ENCODE results near the gene CPE. TPM values are rescaled to one million over a fixed set of nuclear protein-coding genes. Genes with fewer than 3 reads are reported as not detected.

The CPE gene
- total and polyA plus RNA-seq, 4 donors, result 3.0 to 5.6 (median 4.5) TPM

DNA sequence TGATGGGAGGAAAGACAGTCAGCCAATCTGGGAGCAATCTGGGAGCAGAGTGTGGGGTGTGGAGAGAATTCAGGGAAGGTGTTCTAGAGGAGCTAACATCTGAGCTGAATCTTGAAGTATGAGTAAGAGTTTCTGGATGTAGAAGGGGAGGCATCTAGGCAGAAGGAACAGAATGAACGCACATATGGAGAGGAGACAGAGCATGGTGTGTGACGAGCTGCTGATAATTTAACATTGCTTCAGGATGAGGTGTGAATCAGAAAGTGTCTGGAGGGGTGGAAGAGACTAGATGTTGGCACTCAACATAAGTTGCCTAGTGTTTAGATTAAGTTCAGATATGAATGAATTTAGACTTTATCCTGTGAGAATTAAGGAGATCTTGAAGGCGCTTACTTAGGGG, 58.9 kb downstream of the CPE start:
- no peaks in the 10 kb centered on the region for H3K36me3 ChIP-seq (ENCODE audit: control insufficient read depth in 4 of 4, insufficient read depth in 3 of 4, low read depth in 1 of 4, low read length in 3 of 4)
- no peak overlapping the region for H3K27ac ChIP-seq (ENCODE audit: low read depth in 1 of 2, low read length in 2 of 2)
- WGBS, result 92% methylated on average over 3 of the region's 3 CpGs
- no peak for DNase-seq (ENCODE audit: low spot score)
- H3K9me3 ChIP-seq (ENCODE audit: control insufficient read depth in 4 of 4, low read length in 3 of 4), result no peaks in the 10 kb centered on the region
- no peak overlapping the region for H3K9ac ChIP-seq (ENCODE audit: low read depth in 1 of 2, low read length in 2 of 2)
- no peak for TF ChIP-seq FOXA1 (IDR thresholded peaks at IDR 0.05)
- TF ChIP-seq JUND (IDR thresholded peaks at IDR 0.05), result no peak
- TF ChIP-seq GABPA (IDR thresholded peaks at IDR 0.05 in 1 of 2, conservative IDR thresholded peaks at IDR 0.05 in 1 of 2), result no peak
- TF ChIP-seq SP1 (IDR thresholded peaks at IDR 0.05), result no peak
- TF ChIP-seq RXRA (IDR thresholded peaks at IDR 0.05), result no peak
- TF ChIP-seq EGR1 (IDR thresholded peaks at IDR 0.05; ENCODE audit: low read depth in 2 of 2), result no peak
- no peak for TF ChIP-seq HNF4A (conservative IDR thresholded peaks at IDR 0.05)
- TF ChIP-seq RAD21 (IDR thresholded peaks at IDR 0.05), result no peak
- TF ChIP-seq, protein P1, sequence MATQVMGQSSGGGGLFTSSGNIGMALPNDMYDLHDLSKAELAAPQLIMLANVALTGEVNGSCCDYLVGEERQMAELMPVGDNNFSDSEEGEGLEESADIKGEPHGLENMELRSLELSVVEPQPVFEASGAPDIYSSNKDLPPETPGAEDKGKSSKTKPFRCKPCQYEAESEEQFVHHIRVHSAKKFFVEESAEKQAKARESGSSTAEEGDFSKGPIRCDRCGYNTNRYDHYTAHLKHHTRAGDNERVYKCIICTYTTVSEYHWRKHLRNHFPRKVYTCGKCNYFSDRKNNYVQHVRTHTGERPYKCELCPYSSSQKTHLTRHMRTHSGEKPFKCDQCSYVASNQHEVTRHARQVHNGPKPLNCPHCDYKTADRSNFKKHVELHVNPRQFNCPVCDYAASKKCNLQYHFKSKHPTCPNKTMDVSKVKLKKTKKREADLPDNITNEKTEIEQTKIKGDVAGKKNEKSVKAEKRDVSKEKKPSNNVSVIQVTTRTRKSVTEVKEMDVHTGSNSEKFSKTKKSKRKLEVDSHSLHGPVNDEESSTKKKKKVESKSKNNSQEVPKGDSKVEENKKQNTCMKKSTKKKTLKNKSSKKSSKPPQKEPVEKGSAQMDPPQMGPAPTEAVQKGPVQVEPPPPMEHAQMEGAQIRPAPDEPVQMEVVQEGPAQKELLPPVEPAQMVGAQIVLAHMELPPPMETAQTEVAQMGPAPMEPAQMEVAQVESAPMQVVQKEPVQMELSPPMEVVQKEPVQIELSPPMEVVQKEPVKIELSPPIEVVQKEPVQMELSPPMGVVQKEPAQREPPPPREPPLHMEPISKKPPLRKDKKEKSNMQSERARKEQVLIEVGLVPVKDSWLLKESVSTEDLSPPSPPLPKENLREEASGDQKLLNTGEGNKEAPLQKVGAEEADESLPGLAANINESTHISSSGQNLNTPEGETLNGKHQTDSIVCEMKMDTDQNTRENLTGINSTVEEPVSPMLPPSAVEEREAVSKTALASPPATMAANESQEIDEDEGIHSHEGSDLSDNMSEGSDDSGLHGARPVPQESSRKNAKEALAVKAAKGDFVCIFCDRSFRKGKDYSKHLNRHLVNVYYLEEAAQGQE (IDR thresholded peaks at IDR 0.05), result no peak
- TF ChIP-seq HNF4G (IDR thresholded peaks at IDR 0.05), result no peak
- TF ChIP-seq, protein P2, sequence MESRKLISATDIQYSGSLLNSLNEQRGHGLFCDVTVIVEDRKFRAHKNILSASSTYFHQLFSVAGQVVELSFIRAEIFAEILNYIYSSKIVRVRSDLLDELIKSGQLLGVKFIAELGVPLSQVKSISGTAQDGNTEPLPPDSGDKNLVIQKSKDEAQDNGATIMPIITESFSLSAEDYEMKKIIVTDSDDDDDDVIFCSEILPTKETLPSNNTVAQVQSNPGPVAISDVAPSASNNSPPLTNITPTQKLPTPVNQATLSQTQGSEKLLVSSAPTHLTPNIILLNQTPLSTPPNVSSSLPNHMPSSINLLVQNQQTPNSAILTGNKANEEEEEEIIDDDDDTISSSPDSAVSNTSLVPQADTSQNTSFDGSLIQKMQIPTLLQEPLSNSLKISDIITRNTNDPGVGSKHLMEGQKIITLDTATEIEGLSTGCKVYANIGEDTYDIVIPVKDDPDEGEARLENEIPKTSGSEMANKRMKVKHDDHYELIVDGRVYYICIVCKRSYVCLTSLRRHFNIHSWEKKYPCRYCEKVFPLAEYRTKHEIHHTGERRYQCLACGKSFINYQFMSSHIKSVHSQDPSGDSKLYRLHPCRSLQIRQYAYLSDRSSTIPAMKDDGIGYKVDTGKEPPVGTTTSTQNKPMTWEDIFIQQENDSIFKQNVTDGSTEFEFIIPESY (IDR thresholded peaks at IDR 0.05), result no peak
- H3K27me3 ChIP-seq (ENCODE audit: control insufficient read depth in 4 of 4, insufficient read depth in 4 of 4, low read length in 3 of 4), result peaks cover 0 to 4% (median 0%) of the 10 kb centered on the region in 4 donors
- H3K4me3 ChIP-seq (ENCODE audit: low read depth in 1 of 3, low read length in 3 of 3), result no peak overlapping the region
- no peaks in the 10 kb centered on the region for H3K4me1 ChIP-seq (ENCODE audit: control insufficient read depth in 4 of 4, insufficient read depth in 4 of 4, low read length in 3 of 4)

DNA sequence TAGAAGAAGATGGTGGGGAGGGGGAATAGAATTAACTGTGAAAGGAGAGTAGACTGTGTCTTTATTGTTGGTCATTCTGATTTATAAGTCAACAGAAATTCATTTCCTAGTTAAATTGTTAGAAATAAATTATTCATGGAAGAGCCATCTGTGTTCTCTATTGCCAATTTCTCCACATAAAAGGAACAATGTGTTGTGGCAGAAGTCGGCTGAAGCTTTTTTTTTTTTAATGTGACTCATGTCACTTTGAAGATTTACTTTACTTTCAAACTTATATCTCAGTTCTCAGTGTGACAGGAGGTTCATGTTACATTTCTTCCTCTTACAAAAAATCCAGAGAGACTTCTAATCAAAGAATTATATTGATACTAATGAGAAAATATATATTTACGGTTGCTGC, 60.5 kb downstream of the CPE start:
- no peak overlapping the region for H3K9ac ChIP-seq (ENCODE audit: low read depth in 1 of 2, low read length in 2 of 2)
- 66% methylated on average over 2 of the region's 2 CpGs for WGBS
- H3K9me3 ChIP-seq (ENCODE audit: control insufficient read depth in 4 of 4, low read length in 3 of 4), result no peaks in the 10 kb centered on the region
- TF ChIP-seq FOXA2 (IDR thresholded peaks at IDR 0.05) (no peak), YY1 (IDR thresholded peaks at IDR 0.05) (no peak), RAD21 (IDR thresholded peaks at IDR 0.05) (no peak), JUND (IDR thresholded peaks at IDR 0.05) (no peak), HNF4A (conservative IDR thresholded peaks at IDR 0.05) (no peak), FOXA1 (IDR thresholded peaks at IDR 0.05) (no peak), SP1 (IDR thresholded peaks at IDR 0.05) (no peak), NR2F2 (IDR thresholded peaks at IDR 0.05) (no peak), RXRA (IDR thresholded peaks at IDR 0.05) (no peak), TAF1 (conservative IDR thresholded peaks at IDR 0.05) (no peak), HNF4G (IDR thresholded peaks at IDR 0.05) (no peak), EGR1 (IDR thresholded peaks at IDR 0.05; ENCODE audit: low read depth in 2 of 2) (no peak), GABPA (IDR thresholded peaks at IDR 0.05 in 1 of 2, conservative IDR thresholded peaks at IDR 0.05 in 1 of 2) (no peak)
- TF ChIP-seq, protein P3, sequence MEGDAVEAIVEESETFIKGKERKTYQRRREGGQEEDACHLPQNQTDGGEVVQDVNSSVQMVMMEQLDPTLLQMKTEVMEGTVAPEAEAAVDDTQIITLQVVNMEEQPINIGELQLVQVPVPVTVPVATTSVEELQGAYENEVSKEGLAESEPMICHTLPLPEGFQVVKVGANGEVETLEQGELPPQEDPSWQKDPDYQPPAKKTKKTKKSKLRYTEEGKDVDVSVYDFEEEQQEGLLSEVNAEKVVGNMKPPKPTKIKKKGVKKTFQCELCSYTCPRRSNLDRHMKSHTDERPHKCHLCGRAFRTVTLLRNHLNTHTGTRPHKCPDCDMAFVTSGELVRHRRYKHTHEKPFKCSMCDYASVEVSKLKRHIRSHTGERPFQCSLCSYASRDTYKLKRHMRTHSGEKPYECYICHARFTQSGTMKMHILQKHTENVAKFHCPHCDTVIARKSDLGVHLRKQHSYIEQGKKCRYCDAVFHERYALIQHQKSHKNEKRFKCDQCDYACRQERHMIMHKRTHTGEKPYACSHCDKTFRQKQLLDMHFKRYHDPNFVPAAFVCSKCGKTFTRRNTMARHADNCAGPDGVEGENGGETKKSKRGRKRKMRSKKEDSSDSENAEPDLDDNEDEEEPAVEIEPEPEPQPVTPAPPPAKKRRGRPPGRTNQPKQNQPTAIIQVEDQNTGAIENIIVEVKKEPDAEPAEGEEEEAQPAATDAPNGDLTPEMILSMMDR (IDR thresholded peaks at IDR 0.05; ENCODE audit: low read depth, low read length, missing input control), result no peak
- TF ChIP-seq, protein P4, sequence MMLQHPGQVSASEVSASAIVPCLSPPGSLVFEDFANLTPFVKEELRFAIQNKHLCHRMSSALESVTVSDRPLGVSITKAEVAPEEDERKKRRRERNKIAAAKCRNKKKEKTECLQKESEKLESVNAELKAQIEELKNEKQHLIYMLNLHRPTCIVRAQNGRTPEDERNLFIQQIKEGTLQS (IDR thresholded peaks at IDR 0.05), result no peak
- TF ChIP-seq, protein P1 (IDR thresholded peaks at IDR 0.05), result no peak
- TF ChIP-seq, protein P5, sequence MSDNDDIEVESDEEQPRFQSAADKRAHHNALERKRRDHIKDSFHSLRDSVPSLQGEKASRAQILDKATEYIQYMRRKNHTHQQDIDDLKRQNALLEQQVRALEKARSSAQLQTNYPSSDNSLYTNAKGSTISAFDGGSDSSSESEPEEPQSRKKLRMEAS (IDR thresholded peaks at IDR 0.05), result no peak
- TF ChIP-seq, protein P2 (IDR thresholded peaks at IDR 0.05), result no peak
- H3K36me3 ChIP-seq (ENCODE audit: control insufficient read depth in 4 of 4, insufficient read depth in 3 of 4, low read depth in 1 of 4, low read length in 3 of 4), result no peaks in the 10 kb centered on the region
- no peaks in the 10 kb centered on the region for H3K4me1 ChIP-seq (ENCODE audit: control insufficient read depth in 4 of 4, insufficient read depth in 4 of 4, low read length in 3 of 4)
- H3K4me3 ChIP-seq (ENCODE audit: low read depth in 1 of 3, low read length in 3 of 3), result no peak overlapping the region
- peaks cover 0 to 1% (median 0%) of the 10 kb centered on the region in 4 donors for H3K27me3 ChIP-seq (ENCODE audit: control insufficient read depth in 4 of 4, insufficient read depth in 4 of 4, low read length in 3 of 4)
- no peak for DNase-seq (ENCODE audit: low spot score)
- H3K27ac ChIP-seq (ENCODE audit: low read depth in 1 of 2, low read length in 2 of 2), result no peak overlapping the region
